Limb (tissue), 2 donors: ENCODE data around the gene MICAL2.

ENCODE experiments used
- DNase-seq, 2 donors: peaks; one replicate each; pipeline ENCODE4 v3.0.0-alpha.2; 2016; ENCODE audit errors: extremely low spot score in 2 of 2

MICAL2 gene

DNA sequence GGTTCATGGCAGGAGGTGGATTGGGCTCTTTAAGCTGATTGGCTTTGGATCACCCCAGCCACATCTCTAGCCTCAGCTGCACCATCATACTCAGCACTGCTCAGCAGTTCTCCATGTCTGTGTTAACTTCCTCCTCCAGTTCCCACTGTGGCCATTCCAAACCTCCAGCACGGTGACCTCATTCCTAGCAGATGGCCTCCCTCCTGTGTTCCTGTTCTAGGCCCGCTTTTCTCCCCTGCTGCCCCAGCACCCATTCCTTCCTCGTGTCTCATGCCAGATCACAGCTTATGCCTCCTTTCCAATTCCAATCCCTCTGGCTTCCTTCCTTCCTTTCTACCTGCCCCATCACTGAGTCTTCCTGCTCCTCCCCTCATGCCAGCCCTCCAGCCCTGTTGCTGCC lies 96.1 kb downstream of the MICAL2 start:
- DNase-seq: no peak

DNA sequence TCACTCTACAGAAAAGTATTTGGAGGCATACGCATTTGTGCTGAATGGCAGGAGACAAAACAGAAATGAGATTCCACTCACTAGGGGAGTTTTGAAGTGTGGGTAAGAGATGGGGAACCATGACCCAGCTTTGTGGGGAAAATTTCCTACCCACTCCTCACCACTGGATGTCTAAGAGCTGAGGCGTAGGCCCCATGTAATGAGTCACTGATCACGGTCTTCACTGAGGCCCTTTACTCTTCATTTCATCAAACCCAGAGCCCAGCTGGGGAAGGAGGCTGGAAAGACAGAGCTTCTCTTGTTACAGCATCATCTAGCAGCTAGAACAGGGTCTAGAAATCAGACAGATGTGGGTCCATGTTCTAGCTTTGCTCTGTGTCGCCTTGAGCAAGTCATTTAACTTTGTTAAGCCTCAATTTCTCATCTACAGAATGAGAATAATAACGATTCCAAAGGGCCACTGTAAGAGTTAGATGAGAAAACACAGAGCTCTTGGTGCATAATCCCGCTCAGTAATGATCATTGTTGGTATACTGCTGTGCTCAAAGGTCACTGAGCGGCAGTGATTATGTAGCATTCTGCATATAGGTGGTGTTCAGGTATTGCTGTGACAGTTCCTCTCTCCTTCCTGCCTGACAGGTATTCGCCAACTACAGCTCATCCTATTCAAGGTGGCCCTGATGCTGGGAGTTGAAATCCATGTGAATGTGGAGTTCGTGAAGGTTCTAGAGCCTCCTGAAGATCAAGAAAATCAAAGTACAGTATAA lies 97.2 kb downstream of the MICAL2 start:
- DNase-seq: no peak

DNA sequence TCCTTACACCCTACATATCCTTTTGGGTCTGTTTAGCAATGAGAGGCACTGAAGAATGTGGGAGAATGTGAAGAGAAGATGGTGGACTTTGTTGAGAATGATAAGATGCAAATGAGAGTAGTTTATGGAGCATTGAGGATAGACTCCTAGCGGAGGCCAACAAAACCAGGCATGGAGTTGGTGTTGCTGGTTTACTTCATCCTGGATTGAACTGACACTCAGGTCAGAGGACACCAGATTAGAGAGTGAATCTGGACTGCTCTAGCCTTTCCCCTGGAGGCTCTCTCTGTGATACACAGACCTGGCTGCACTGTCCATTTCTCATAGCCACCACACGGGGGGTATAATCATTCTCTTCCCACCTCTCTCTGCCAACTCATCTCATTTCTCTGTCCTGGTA lies 98.7 kb downstream of the MICAL2 start:
- DNase-seq: no peak

DNA sequence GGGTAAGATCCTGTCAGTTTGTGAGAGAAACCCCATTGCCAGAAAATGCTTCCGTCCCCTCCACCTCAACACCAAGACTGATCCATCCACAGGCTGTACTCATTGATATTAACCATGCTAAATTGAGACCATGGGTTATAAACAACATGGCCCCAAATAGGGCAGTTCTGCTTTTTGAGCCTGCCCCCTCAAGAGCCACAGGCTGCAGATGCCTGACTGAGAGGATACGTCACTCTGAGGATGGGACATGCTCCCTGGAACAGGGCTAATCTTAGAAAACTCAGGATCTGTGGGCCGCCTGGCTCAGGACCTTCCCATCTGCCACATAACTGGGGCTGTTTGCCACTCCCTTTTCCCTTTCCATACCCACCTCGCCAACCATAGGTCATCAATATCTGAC lies 99.8 kb downstream of the MICAL2 start:
- DNase-seq: no peak

DNA sequence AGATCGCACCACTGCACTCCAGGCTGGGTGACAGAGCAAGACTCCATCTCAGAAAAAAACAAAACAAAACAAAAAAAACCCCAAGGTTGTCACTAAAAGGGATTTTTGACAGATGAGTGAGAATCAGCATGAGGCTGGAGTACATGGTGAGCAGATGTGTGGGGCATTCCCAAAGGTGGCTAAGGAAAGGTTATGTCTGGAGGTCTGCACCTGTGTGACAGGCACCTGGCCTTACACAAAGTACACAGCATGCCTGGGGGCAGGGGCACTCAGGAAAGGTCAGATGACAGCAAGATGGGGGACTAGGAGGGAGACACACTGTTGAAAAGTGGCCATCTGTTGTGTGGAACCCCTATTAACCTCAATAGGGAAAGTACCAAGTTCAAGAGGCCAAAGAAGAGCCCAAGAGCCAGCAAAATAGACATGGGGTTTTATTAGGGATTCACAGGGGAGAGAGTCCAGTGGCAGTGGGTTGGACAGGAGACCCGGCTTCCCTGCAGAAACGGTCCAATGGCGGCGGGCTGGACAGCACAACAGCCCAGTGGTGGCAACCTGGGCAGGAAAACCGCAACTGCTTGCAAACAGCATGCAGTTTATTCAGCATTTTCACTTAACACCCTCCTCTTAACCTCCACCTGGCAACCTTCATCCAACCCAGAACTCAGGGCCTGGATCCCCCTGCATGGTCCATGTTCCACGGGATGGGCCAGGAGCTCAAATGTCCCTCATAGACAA lies 101.1 kb downstream of the MICAL2 start:
- no peak for DNase-seq

DNA sequence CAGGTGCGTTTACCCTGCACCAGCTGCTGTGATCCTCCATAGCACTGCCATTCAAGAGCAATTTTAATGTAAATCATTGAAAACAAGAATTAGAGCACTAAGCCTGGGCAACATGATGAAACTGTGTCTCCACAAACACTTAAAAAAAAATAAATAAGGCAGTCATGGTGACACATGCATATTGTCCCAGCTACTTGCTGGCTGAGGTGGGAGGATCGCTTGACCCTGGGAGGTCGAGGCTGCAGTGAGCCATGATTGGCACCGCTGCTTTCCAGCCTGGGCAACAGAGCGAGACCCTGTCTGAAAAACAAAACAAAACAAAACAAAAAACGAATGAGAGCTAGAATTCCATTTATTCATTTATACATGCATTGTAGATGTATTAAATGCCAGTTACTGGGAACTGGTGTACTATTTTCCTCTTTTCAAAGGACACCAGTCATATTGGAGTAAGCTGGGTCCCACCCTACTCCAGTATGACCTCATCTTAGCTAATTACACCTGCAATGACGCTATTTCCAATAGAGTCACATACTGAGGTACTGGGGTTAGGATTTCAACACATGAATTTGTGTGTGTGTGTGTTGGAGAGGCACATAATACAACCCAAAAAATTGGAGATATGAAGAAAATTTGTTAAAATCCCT lies 101.9 kb downstream of the MICAL2 start:
- no peak for DNase-seq

DNA sequence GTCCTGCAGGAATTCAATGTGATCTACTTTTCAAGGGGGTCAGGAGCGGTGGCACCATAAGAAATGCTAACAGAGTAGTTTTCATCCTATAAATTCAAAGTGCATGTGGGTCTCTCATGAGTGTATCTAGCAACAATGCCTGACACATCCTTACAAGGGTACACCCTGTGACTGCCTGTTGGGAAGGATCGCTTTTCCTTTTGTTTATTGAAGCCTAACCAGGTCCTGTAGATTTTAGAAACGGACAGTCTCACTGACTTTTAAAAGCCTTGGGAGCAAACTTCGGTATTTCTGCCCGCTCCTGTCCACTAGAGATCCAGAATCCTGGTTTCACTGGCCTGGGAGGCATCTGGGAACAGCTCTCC lies 102.4 kb downstream of the MICAL2 start:
- no peak for DNase-seq

DNA sequence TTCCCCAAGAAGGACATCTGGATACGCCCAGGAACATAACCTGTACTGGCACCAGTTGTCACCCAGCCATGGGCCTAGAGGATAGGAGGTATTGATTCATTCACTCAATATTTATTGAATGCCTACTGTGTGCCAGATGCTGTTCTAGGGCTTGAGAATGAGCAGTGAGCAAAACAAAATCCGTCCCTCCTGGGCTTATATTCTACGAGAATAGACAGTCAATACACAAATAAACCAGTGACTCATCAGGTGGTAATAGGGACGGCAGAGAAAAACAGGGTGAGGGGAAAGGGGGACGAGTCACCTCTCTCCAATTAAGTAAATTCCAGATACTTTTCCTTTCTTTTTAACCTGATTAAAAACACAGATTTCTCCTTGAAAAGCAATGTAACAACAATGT lies 103.5 kb downstream of the MICAL2 start:
- no peak for DNase-seq

DNA sequence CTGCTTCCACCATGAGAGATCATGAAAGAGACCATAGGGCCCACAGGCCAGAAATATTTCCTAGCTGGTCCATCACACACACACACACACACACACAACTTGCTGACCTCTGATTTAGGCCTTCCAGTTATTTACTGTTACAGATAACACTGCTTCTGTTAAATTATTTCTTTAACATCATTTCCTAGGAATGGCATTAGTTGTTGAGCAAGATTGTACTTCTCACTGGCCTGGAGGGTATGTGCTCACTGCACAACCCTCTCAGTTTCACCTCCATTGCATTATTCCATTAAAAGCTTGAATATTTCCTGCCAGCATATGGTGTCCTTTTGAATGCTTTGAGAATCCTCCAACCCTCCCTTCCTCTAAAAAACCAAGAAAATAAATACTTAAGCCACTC lies 104.4 kb downstream of the MICAL2 start:
- no peak for DNase-seq

DNA sequence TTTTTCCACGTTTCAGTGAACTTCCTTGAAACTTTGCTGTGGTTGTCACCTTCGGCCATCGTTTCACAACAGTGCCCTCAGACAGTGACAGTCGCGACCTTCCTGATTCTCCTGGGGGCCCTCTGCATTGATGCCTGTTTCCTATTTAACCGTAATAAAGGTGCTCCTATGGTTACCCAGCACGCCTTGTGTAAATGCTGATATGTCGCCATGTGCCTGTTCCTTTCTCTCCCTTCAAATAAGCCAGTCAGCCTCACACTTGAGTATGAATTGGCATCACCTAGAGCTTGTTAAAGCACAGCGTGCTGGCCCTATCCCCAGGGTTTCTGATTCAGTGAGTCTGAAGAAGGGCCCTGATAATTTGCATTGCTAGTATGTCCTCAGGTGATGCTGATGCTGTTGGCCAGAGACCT lies 104.8 kb downstream of the MICAL2 start:
- no peak for DNase-seq

DNA sequence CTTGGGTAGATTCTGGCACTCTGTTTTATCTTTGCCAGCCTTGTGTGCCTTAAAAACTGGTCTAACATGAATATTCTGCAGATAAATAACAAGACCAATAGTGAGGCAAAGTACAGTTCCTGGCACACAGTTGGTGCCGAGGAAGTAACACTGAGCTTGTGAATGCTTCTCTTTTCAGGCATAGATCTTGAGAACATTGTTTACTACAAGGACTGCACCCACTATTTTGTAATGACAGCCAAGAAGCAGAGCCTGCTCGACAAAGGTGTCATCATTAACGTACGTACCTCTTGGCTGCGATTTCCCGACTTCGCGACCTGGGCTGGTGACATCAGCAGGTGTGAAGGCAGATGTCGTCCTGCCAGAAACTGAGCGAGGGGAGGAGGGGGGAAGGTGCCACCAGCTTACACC lies 105.7 kb downstream of the MICAL2 start:
- DNase-seq: no peak

DNA sequence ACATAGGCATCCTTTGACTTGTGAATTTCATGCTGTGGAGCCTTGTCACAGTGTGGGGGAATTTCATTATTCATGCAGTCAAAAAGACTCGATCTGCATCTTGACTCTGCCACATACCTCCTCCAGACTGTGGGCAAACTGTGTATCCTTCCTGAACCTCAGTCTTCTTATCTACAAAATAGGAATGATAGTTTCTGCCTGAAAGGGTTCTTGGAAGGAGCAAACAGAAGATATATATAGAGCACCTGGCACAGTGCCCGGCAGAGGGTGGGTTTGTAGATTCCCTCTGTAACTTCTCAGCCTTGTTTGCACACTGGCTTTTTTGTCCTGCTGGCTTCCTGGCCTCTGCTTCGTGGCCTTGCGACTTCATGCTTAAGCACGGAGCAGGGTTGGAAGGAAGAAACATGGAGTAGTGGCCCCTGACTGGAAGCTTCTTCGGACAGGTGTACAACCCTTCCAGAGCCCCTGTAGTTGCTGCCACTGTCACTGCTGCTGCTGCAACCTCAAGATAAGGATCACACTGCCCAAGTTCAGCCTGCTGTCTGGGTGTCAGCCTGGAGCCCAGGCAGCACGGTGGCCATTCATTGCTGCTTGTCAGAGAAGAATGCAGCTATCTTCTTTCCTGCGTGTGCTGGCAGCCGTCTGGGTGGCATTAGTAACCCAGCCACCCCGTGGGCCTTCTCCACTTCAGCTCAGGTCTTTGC lies 106.4 kb downstream of the MICAL2 start:
- DNase-seq: peak in 1 of 2 donors; percentile 4

DNA sequence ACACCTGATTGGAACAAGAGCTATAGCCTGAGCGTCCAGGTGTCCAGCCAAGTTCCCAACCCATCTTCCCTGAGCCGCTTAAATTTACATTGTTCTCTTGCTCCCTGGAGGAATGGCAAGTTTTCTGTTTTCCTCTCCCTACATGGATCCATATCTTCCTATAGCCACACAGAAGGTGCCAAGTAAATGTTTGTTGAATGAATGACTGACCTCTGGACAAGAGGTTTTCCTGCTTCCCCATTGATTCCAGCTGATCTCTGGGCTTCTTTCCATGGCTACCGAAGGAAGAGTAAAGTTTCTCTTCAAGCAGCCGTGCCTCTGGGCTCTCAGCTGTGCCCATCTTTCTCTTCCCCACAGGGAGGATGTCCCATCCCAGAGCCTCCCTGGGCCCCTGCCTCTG lies 107.5 kb downstream of the MICAL2 start:
- DNase-seq: no peak

DNA sequence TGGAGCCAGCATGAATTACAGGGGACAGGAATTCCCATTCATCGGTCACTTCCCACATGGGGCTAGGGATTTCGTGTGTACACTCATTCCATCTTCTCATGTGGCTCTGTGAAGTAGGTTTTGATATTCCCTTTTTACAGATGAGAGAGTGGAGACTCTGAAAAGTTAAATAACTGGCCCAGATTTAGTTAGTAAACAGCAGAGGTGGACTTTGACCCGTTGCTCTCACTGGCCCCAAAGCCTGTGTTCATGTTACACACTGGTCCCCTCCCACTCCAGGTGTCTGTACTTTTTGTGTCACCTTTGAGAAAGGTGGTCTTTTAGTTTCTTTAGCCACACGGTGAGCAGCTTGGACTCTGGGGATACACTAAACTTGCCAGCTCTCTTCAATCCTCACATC lies 108.5 kb downstream of the MICAL2 start:
- no peak for DNase-seq

DNA sequence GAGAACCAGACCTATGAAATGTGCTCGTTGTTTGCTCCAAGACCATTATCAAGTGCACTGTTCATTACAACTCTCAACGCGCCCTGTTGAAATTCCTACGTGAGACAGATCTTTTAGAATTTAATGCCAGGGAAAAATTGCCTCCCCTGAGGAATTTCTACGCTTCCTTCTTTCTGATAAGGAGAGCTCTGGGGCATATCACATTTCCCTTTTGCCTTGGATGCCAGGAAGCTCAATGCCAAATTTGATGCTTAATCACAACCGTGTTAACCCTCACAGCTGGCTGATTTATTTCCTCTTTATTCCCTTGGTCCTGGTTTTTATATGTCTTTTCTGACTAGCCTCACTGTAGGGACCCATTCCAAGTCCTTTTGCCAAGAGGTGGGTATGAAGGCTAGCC lies 109.4 kb downstream of the MICAL2 start:
- DNase-seq: peak in 1 of 2 donors; percentile 38

DNA sequence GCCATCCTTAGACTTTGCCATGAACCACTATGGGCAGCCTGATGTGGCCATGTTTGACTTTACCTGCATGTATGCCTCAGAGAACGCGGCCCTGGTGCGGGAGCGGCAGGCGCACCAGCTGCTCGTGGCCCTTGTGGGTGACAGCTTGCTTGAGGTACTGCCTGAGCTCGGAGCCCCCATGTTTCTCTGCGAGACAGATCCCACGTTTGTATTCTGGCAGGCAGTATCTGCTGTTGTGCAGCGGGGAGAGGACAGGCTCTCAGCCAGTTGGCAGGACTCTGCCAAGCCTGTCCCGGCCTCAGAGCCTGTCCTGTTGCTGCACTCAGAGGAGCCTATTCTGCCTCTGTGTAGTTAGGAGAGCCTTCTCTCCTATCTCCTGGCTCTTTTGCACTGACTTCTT lies 109.9 kb downstream of the MICAL2 start:
- peak; percentile 41 to 47 for DNase-seq

DNA sequence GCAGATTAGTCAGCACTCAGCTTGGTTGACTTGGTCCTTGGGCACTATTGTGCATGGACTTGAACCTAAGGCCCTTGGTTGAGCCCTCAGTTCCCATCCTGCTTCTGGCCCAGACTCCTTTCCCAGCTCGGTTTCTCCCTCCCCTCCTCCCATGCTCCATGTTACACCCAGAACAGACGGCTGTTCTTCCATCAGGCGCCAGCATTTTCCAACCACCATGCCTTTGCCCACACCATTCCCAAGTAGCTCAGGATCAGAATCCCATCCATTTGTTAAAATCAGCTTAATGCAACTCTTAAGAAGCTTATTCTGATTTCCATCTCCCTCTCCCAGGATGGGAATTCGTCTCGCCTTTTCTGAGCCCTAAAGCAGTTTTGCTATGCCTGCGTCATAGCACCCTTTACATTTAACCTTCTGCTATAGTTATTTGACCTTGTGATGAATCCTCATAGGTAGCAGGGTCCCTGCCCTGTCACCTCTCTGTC lies 110.7 kb downstream of the MICAL2 start:
- DNase-seq: no peak

DNA sequence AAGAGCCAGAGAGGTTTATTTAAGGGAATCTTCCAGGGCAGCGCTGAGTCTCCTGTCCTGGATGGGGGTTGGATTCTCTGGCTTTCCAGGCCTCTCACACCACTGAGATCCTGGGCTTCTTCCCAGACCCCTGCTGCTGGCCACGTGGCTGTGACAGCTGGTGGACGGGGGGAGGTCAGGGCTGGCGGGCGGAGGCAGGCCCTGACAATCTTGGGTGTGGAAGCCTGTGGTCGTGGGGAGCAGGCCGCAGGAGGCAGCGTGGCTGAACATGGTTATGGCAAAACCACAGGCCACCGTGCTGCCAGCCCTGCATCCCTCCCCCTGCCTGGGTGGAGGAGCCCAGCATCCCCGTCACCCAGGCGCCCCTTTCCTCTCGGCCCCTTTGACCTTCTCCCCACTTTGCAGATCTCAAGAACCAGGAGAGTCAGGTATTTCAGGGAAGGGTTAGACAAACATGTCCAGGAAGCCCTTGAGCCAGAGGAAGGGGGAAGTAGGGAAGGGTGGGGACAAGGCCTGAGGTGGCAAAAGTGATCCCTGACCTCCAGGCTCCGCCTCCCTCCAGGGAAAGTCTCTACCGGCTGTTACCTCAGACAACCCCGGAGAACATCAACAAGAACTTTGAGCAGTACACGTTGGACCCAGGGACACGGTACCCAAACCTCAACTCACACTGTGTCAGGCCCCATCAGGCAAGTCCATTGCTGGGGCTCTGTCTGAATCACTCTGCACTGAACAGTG lies 111.8 kb downstream of the MICAL2 start:
- peak in 1 of 2 donors; percentile 48 for DNase-seq

DNA sequence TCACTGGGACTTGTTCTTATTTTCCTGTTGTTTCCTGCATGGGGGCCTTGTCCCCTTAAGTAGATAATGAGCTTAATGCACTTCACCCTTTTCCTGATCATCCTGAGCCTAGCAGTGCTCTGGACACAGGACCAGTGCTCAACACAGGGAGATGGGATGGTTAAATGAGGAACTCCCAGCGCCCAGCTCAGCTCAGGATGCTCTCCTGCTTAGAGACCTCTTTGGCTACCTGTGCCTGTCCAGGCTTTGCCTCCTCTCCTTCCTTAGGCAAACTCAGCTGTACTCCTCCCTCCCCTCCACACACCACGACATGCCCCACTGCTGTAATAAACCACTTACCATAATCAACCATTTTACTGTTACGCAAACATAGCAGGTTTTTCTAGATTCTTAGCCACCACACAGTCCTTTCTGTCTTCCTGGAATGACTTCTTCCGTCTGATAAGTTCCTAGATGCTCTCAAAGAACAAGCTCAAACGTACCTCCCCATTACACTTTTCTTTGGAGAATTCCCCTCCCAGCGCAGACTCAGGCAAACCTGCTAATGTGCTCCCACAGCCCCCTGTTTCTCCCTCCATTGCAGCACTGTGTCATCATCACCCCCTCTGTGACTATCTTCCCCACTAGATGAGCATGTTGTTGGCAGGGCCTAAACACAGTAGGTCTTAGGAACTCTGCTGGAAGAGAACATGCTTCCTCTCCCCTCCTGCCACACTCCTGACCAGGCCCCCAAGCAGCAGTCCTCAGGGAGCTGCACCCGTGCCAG lies 113.6 kb downstream of the MICAL2 start:
- DNase-seq: no peak

DNA sequence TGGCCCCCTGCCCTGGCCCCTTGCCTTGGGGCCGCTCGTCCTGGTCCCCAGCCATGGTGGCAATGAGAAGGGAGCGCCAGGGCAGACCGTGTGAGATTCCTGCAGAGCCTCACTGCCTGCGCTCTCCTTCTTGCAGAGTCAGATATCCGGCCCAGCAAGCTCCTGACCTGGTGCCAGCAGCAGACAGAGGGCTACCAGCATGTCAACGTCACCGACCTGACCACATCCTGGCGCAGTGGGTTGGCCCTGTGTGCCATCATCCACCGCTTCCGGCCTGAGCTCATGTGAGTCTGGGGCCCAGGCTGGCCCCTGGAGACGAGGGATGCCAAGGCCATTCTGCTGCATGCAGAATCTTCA lies 114.1 kb downstream of the MICAL2 start:
- peak in 1 of 2 donors; percentile 53 for DNase-seq
